Loucy (cell line): ENCODE measurements around the gene SRRM4.

Experiments
- EZH2phosphoT487 ChIP-seq: fragments of 200-600 bp; IDR thresholded peaks from 2 replicates; pipeline ENCODE4 v1.6.1; 2018; ENCODE audit warnings: antibody characterized with exemption, mild to moderate bottlenecking, moderate library complexity, borderline replicate concordance
- TF ChIP-seq, protein P1 (sequence below): fragments of 200-600 bp; sonication (generic); conservative IDR thresholded peaks from 2 replicates; pipeline ENCODE4 v1.5.1; 2014; ENCODE audit warnings: mild to moderate bottlenecking, antibody characterized with exemption, low read length

DNA sequence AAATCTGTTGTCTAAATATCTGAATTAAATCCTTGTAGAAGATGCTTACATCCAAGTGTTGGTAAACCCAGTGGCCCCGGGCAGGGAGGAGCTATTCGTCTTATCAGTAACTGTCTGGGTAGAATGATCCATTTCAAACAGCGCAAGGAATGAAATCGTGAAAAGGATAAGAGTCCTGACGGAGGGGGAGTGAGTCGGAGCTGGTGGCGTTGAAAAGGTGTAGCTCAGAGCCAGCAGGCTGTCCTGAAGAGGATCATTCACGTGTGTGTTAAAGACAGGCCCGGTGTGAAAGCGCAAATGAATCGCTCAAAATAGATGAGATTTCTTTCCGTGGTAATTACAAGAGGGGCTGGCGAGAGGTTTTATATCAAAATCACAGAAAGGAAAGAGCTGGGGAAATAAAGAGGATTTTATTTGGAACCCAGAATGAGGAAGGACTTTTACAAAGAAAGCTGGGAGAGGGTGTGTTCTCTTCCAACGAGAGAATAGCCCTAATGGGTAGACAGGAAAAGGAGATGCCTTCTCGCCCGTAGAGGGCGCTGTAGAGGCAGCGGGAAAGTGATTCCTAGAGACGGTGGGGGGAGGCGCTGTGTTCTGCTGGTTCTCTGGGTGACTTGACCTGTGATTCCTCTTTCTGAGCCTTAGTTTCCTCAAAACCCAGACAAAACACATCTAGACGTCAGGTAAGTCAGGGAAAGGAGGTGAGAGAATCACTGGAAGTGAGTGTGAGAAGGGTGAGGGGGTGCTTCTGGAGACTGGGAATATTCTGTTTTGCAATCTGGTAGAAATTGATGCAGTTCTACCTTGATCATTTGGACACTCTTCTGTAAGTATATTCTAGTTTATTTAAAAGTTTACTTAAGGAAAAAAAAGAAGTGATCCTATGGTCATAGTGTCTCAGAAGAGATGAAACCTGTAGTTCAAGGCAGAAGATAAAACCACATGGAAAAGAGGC lies 39.3 kb downstream of the SRRM4 start:
- TF ChIP-seq, protein P1, sequence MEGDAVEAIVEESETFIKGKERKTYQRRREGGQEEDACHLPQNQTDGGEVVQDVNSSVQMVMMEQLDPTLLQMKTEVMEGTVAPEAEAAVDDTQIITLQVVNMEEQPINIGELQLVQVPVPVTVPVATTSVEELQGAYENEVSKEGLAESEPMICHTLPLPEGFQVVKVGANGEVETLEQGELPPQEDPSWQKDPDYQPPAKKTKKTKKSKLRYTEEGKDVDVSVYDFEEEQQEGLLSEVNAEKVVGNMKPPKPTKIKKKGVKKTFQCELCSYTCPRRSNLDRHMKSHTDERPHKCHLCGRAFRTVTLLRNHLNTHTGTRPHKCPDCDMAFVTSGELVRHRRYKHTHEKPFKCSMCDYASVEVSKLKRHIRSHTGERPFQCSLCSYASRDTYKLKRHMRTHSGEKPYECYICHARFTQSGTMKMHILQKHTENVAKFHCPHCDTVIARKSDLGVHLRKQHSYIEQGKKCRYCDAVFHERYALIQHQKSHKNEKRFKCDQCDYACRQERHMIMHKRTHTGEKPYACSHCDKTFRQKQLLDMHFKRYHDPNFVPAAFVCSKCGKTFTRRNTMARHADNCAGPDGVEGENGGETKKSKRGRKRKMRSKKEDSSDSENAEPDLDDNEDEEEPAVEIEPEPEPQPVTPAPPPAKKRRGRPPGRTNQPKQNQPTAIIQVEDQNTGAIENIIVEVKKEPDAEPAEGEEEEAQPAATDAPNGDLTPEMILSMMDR = peak; percentile 64
- TF ChIP-seq EZH2phosphoT487 = no peak
